GM10248 (cell line): ENCODE measurements around the gene CLEC11A.
A peak's percentile ranks its signal among the peaks of the same experiment; 100 is the strongest.

ENCODE experiments used
- CTCF ChIA-PET: fragments of 300-600 bp; sonication (Branson Sonifier 250); formaldehyde crosslinking; extraction: SDS; loops from one replicate; lab custom pipeline; 2021; ENCODE audit warnings: antibody characterized with exemption; lab: Yijun Ruan, JAX
- POLR2A ChIA-PET: fragments of 350-650 bp; sonication (Branson Sonifier 250); formaldehyde crosslinking; extraction: SDS; loops from one replicate; lab custom pipeline; 2020; ENCODE audit warnings: antibody characterized with exemption; lab: Yijun Ruan, JAX
- DNase-seq: peaks from one replicate; pipeline ENCODE4 v3.0.0; 2012; ENCODE audit errors: extremely low spot score
- TF ChIP-seq, protein P1 (sequence below): IDR thresholded peaks from 2 replicates; pipeline ENCODE4 v1.5.1; 2012; ENCODE audit warnings: mild to moderate bottlenecking, low read depth; ENCODE audit errors: extremely low read depth, missing control alignments, control extremely low read depth

The CLEC11A gene

DNA sequence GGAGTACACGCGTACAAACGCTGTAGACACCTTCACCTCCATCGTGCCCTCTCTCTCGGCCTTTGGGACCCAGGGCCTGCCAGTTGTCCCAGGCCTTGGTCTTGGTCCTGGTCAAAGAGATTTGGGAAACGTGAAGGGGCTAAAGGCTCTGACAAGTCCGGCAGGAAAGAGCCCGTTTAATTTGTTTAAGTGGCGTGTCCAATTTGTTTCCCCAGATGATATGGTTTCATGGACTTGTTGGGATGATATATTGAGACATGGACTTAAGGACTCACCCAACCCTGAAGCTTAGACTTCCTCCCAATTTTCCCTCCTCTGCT lies 2.7 kb downstream of the CLEC11A start:
- ChIA-PET CTCF (interaction anchor here (1.2 kb wide), 1 partner anchor 370 kb away, joined by 3 read pairs; no protein-coding TSS in a partner anchor), POLR2A (no interaction called here)
- TF ChIP-seq, protein P1, sequence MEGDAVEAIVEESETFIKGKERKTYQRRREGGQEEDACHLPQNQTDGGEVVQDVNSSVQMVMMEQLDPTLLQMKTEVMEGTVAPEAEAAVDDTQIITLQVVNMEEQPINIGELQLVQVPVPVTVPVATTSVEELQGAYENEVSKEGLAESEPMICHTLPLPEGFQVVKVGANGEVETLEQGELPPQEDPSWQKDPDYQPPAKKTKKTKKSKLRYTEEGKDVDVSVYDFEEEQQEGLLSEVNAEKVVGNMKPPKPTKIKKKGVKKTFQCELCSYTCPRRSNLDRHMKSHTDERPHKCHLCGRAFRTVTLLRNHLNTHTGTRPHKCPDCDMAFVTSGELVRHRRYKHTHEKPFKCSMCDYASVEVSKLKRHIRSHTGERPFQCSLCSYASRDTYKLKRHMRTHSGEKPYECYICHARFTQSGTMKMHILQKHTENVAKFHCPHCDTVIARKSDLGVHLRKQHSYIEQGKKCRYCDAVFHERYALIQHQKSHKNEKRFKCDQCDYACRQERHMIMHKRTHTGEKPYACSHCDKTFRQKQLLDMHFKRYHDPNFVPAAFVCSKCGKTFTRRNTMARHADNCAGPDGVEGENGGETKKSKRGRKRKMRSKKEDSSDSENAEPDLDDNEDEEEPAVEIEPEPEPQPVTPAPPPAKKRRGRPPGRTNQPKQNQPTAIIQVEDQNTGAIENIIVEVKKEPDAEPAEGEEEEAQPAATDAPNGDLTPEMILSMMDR: no peak
- DNase-seq: no peak

DNA sequence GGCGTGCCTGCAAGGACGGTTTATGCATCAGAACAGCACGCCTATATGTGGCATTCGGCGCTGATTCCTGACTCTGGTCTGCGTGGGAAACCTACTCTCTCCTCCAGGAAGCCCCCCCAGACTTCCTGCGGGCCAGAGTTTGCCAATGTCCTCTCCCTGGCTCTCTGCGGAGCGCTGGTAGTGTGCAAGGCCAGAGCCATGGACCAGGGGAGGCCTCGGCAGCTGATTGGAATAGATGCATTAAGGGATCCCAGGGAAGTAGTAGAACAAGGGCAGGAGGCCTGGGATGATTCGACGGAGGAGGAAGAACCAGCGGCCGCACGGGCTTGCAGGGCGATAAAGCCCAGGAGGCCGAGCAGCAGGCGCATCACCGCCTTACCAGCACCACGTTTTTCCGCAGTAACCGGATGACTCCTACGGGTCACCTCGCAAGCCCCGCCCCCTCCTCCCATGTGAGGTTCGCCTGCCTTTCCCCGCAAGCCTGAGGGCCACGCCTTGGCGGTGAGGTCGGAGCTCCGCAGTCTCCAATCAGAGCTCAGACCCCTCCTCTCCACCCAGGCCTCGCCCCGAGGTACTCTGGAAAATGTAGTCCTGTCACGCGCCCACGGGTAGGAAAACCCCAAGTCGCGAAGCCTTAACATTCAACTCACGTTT lies 5.0 kb downstream of the CLEC11A start:
- CTCF ChIA-PET: interaction anchor here (1.3 kb wide), 1 partner anchor 194 kb away, joined by 3 read pairs; no protein-coding TSS in a partner anchor
- POLR2A ChIA-PET: no interaction called here

DNA sequence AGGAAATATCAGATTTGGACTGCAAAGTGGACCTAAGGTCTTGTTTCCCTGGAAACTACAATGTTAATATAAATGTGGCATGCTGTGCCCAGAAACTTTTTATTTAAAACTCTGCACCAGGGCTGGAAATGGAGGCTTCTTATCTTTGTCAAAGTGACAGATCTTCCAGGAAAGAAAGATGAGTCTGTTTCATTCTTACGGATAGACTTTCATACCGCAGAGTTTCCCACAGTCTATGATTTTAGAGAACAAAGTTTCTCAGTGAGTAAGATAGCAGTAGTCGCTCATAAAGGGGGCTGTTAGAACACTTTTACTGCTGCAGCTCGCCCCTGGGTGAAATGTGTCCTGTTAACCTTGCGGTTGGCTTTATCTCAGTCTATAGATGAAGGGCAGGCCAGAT lies 6.7 kb downstream of the CLEC11A start:
- TF ChIP-seq, protein P1: no peak
- ChIA-PET CTCF (interaction anchor here (1.3 to 1.4 kb wide), 2 partner anchors 50 to 192 kb away, joined by 3 read pairs; no protein-coding TSS in a partner anchor), POLR2A (no interaction called here)
- peak; percentile 12 for DNase-seq

More for the DNA sequence above, 5.0 kb downstream of the CLEC11A start:
- DNase-seq: peak; percentile 33
- TF ChIP-seq, protein P1: no peak

DNA sequence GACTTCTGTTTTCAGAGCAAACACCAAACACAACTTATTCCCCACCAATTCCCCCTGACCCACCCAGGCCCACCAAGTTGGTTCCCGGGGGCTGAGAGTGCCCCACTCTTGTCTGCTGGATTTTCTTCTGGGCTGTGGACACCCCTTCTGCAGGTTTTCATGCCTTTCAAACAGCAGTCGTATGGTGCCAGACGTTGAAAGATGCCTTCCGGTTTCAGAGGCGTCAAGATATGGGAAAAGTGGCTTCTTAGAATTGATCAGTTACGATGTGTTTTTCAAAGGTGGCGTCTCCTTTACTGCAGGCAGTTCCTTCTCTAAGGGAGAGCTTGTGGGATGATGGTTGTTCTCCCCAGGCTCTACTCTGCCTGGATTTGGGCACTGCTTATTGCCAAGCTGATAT lies 12.7 kb downstream of the CLEC11A start:
- TF ChIP-seq, protein P1: no peak
- ChIA-PET POLR2A (no interaction called here), CTCF (interaction anchor here (2.8 kb wide), 1 partner anchor 11 kb away, joined by 9 read pairs; no protein-coding TSS in a partner anchor)
- no peak for DNase-seq

DNA sequence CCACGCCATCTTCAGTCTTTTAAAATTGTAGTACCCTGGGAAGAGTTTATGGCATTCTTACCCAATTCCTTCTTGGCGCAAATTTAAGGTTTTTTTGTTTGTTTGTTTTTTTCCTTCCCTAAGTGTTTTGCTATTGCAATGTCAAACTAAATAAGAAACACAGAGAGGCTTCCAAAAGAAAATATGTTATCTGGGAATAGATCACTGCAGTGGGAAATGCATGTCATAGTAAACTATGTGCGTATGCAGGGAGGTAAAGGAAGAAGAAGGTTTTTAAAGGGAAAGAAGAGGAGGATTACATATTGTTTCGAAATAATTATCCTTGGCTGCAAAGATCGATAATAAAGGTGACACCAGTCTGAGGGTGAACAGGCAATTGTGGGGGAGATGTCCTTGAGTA lies 13.2 kb downstream of the CLEC11A start:
- CTCF ChIA-PET: no interaction called here
- POLR2A ChIA-PET: no interaction called here
- DNase-seq: no peak
- TF ChIP-seq, protein P1: no peak

DNA sequence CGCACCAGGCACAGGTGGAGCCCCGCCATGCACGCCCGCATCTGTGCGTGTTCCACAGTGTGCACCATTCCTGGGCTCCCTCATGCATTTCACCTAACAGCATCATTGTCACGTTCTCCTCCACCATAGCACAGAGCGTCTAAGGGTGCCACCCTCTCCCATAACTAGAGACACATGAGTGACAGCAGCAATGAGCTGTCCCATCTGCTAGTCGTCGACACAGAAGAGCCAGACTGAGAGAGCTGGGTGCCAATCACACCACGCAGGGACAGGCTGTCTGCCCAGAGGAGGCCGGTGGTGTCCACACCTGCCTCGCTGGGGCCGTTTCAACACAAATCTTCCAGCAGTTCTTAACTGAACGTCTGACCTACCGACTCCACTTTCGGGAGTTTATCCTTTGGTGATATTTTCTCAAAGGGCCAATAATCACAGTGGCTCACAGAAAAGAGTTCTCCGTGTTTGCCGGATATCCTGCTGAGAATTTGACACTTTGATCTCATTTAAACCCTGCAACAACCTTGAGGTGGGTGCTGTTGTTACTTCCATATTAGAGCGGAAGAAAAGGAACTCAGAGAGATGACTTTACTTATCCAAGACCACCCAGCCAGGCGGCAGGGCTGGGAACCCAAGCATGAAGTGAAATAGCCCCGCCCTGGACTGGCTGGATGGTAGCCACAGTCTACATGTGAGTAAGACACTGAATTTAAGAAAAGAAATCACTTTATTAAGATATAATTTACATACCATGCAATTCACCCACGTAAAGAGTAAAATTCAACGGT lies 16.2 kb downstream of the CLEC11A start:
- no peak for DNase-seq
- POLR2A ChIA-PET: no interaction called here
- CTCF ChIA-PET: no interaction called here
- TF ChIP-seq, protein P1: no peak
